GM06990 (cell line): ENCODE measurements around the gene TIMM44.

Experiments
- DNase-seq: peaks from one replicate; pipeline ENCODE4 v3.0.0-alpha.2; 2011; ENCODE audit not compliant: insufficient read length; ENCODE audit errors: extremely low read depth
- H3K27me3 ChIP-seq: replicated peaks from 2 replicates; pipeline ENCODE4 v1.6.0; 2011; ENCODE audit warnings: low read length; ENCODE audit not compliant: control insufficient read depth, insufficient read depth
- H3K36me3 ChIP-seq: 2 replicates; pipeline ENCODE4 v1.5.1; 2011; ENCODE audit warnings: low read length; ENCODE audit not compliant: control insufficient read depth, insufficient read depth
- H3K4me3 ChIP-seq: replicated peaks from 2 replicates; pipeline ENCODE4 v1.5.1; 2011; ENCODE audit warnings: low read depth, mild to moderate bottlenecking, control low read depth, low read length
- TF ChIP-seq, protein P1 (sequence below): IDR thresholded peaks from 2 replicates; pipeline ENCODE4 v1.5.1; 2011; ENCODE audit warnings: low read length, control low read depth, mild to moderate bottlenecking, inconsistent platforms; ENCODE audit not compliant: insufficient read depth, poor library complexity, severe bottlenecking

Gene TIMM44

DNA sequence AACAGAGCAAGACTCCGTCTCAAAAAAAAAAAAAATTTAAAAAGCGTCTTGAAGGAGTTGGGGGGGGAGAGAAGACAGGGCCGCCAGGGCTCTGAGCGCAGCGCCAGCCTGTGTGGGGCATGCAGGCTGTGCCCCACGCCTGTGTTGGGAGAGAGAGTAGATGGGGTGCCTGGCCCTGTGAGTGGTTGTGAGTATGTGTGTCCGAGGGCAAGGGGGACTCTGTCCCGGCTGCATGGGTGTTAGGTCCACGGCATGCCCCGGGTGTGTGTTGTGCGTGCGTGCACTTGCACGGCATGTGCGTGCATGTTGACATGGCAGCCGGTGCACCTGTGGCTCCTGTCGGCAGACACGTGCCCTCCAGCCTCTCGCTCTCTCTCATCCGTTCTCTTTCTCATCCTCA is 36.3 kb downstream of the TIMM44 start:
- TF ChIP-seq, protein P1, sequence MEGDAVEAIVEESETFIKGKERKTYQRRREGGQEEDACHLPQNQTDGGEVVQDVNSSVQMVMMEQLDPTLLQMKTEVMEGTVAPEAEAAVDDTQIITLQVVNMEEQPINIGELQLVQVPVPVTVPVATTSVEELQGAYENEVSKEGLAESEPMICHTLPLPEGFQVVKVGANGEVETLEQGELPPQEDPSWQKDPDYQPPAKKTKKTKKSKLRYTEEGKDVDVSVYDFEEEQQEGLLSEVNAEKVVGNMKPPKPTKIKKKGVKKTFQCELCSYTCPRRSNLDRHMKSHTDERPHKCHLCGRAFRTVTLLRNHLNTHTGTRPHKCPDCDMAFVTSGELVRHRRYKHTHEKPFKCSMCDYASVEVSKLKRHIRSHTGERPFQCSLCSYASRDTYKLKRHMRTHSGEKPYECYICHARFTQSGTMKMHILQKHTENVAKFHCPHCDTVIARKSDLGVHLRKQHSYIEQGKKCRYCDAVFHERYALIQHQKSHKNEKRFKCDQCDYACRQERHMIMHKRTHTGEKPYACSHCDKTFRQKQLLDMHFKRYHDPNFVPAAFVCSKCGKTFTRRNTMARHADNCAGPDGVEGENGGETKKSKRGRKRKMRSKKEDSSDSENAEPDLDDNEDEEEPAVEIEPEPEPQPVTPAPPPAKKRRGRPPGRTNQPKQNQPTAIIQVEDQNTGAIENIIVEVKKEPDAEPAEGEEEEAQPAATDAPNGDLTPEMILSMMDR: no peak
- Histone ChIP-seq H3K4me3 (no peak overlapping the region), H3K36me3 (peaks cover 8% of the 10 kb centered on the region), H3K27me3 (no peaks in the 10 kb centered on the region)
- peak; percentile 25 for DNase-seq

DNA sequence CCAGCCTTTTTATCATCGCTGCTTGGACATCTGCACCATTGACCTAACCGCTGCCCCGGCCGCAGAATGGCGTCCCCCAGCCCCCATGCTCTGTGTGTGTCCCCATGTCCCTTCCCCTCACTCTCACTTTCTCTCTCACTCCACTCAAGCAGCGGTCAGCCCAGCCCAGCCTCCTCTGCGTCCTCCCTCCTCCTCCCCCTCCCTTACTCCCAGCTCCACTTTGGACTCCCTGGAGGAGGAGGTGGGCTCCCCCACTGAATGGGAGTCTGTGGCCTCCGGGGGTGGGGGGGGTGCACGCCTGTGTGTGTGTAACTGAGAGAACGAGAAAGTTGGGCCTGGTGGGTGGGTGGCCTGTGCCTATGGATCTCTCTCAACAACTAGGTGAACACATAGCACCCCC is 37.6 kb downstream of the TIMM44 start:
- H3K36me3 ChIP-seq: peaks cover 5% of the 10 kb centered on the region
- H3K27me3 ChIP-seq: no peaks in the 10 kb centered on the region
- DNase-seq: no peak
- TF ChIP-seq, protein P1: no peak
- H3K4me3 ChIP-seq: no peak overlapping the region

DNA sequence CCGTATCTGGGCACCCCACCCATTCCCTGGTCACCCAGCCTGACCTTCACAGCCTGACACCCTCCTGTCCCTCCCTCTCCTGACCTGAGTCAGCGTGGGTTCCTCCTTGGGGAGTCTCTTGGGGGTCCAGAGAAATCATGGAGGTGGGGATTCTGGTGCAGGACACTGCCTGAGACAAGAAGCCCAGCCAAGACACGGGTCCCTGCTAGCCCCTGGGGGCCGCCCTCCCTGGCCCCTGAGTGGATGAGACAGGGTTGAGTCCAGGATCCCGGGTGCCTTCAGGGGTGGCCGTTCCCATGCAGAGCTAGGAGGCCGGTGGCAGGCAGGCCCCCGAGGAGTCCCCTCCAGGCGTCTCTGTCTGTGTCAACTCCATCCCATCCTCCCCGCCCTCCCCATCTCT is 38.2 kb downstream of the TIMM44 start:
- H3K4me3 ChIP-seq: peak overlapping the region; percentile 88
- no peak for DNase-seq
- H3K27me3 ChIP-seq: no peaks in the 10 kb centered on the region
- TF ChIP-seq, protein P1: no peak
- peaks cover 3% of the 10 kb centered on the region for H3K36me3 ChIP-seq

DNA sequence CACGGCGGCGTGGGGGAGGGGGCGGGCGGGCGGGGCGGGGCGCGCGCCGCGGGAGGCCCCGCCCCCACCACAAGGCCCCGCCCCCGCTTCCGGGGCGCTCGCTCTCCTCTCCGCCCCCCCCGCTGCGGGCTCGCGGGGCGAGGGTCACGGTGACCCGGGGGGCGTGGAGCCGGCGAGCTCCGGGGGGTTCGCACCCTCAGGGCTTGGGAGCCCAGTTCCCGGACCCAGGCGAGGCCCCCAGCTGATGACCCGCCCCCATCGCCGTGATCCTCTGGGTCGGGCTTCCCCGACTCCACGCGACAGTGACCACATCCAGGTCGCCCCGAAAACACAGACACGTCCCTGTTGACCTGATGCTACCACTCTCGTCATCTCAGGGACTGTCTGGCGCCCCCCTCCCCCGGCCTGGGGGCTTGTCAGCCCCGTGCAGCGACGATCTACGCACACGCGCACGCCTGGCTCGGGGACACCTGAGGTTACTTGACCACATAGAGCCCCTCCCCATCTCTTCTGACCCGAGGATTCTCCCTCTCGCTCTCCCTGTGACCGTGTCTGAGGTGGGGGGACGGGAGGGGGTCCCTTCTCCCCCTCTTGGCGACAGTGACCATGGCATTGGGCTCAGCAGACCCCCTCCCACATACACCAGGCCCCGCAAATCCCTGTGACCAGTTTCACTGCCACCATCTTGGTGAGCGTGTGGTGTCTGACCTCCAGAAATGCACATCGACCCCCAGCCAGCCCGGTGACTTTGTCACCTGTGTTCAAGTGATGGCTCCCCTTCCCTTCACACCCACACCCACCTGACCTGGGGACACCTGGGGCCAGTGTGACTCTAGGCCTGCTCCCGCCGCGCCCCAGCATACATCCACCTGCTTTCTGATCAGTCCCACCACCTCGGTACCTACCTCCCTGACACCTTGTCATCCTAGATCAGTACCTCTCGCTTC is 39.1 kb downstream of the TIMM44 start:
- TF ChIP-seq, protein P1: no peak
- Histone ChIP-seq H3K36me3 (peaks cover 3% of the 10 kb centered on the region), H3K4me3 (peak overlapping the region; percentile 88), H3K27me3 (no peaks in the 10 kb centered on the region)
- DNase-seq: peak; percentile 69

DNA sequence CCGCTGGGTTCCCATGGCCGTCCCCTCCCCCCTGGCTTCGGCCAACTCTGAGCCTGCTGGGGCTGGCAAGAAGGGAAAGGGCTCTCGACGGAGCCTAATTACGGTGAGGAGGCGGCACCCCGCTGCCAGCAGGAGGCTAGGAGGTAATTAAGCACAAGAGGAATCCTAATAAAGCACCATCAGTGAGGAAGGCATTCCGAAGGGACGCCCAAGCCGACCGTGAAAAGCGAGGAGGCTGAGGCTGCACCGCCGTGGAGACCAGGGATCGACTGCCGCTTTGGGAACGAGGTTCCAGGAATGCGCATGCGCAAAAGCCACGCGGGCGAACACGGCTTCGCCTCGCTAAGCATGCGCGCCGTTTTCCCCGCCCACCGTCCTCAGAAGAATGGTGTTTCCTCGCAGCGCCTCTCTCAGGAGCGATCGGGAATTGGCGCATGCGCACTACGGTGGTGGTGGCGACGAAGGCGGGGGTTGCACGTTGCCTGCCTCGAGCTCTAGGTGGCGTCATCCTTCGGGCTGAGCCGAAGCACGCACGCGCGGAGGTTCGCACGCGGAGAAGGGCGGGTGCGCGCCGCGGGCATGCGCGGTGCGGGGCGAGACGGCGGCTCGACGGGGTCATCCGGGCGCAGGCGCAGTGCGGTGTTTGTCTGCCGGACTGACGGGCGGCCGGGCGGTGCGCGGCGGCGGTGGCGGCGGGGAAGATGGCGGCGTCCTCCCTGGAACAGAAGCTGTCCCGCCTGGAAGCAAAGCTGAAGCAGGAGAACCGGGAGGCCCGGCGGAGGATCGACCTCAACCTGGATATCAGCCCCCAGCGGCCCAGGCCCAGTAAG is 40.0 kb downstream of the TIMM44 start, which contains the start of gene MAP2K7:
Gene MAP2K7 (plus strand): TSS at position 634 of the 830 bp plus-strand sequence. CDS start 68 bp downstream, at position 702.
- DNase-seq: peak; percentile 100

More for the DNA sequence above, 40.0 kb downstream of the TIMM44 start, which contains the start of gene MAP2K7:
- Histone ChIP-seq H3K27me3 (no peaks in the 10 kb centered on the region), H3K36me3 (peaks cover 2% of the 10 kb centered on the region; the same call in 1 of the 2 replicates), H3K4me3 (peak within 1 kb of the TSS; percentile 88)
- TF ChIP-seq, protein P1: peak; percentile 86
